B cell (primary cell): ENCODE measurements around the gene AKR7A3. TPM values are rescaled to one million over a fixed set of nuclear protein-coding genes. Genes with fewer than 3 reads are reported as not detected.

Experiments used
- ATAC-seq: fragments of 200-7000 bp; cut with Tn5 transposase; one replicate; pipeline ENCODE4 v1.10.0; 2021; ENCODE audit warnings: low read depth, mild to moderate bottlenecking, moderate number of reproducible peaks, moderate library complexity
- CTCF ChIA-PET: fragments of 350-600 bp; sonication (Branson Sonifier 250); formaldehyde crosslinking; loops from one replicate; lab custom pipeline; 2021; ENCODE audit warnings: antibody characterized with exemption, inconsistent platforms; lab: Charles Lee
- POLR2A ChIA-PET: fragments of 350-600 bp; sonication (Branson Sonifier 250); formaldehyde crosslinking; loops from one replicate; lab custom pipeline; 2021; ENCODE audit warnings: antibody characterized with exemption; lab: Charles Lee
- DNase-seq: peaks from one replicate; pipeline ENCODE4 v3.0.0; 2013
- H2AFZ ChIP-seq: 2 replicates; pipeline ENCODE4 v1.6.1; 2012; ENCODE audit warnings: mild to moderate bottlenecking, low read depth, low read length; ENCODE audit not compliant: insufficient read depth, poor library complexity, severe bottlenecking
- H3K27ac ChIP-seq, 2 donors: 1 replicate in 1 of 2; 2 replicates in 1 of 2; pipeline ENCODE4 v1.5.1; 2012 to 2013; ENCODE audit warnings: low read length in 2 of 2, mild to moderate bottlenecking in 2 of 2, moderate library complexity in 1 of 2
- H3K27me3 ChIP-seq, 4 experiments: fragments of 200-600 bp in 1 of 4; sonication (generic) in 1 of 4; replicated peaks in 1 of 4; 1 replicate in 2 of 4; 2 replicates in 2 of 4; pipeline versions ENCODE4 v1.6.1 to v1.7.0; 2013 to 2016; ENCODE audit warnings: low read length in 3 of 4, mild to moderate bottlenecking in 2 of 4, mixed read lengths in 1 of 4, moderate library complexity in 1 of 4; ENCODE audit not compliant: insufficient read depth in 4 of 4, control insufficient read depth in 3 of 4; ENCODE audit errors: control extremely low read depth in 1 of 4
- H3K36me3 ChIP-seq, 2 experiments: replicated peaks in 1 of 2; 1 replicate in 1 of 2; 2 replicates in 1 of 2; pipeline versions ENCODE4 v1.6.1 to v1.7.1; 2013; ENCODE audit warnings: low read length in 1 of 2; ENCODE audit not compliant: insufficient read depth in 2 of 2, control insufficient read depth in 1 of 2; ENCODE audit errors: control extremely low read depth in 1 of 2, extremely low read depth in 1 of 2
- H3K4me1 ChIP-seq, 2 donors: fragments of 200-600 bp in 1 of 2; sonication (generic) in 1 of 2; 1 replicate in 1 of 2; 2 replicates in 1 of 2; pipeline versions ENCODE4 v1.5.1 to v1.6.1; 2013 to 2017; ENCODE audit warnings: low read length in 2 of 2; ENCODE audit not compliant: control insufficient read depth in 2 of 2, insufficient read depth in 2 of 2
- H3K4me2 ChIP-seq: replicated peaks from 2 replicates; pipeline ENCODE3; 2012; ENCODE audit warnings: mild to moderate bottlenecking, low read depth, low read length; ENCODE audit not compliant: poor library complexity, severe bottlenecking
- H3K4me3 ChIP-seq, 5 experiments: fragments of 200-600 bp in 1 of 5; sonication (generic) in 1 of 5; 1 replicate in 3 of 5; 2 replicates in 2 of 5; pipeline versions ENCODE4 v1.5.1 to v1.7.0; 2011 to 2016; ENCODE audit warnings: low read length in 4 of 5, mild to moderate bottlenecking in 4 of 5, low read depth in 2 of 5, control low read depth in 1 of 5, moderate library complexity in 1 of 5; ENCODE audit not compliant: insufficient read depth in 1 of 5; ENCODE audit errors: control extremely low read depth in 1 of 5, extremely low read depth in 1 of 5
- H3K79me2 ChIP-seq: fragments of 200-600 bp; sonication (generic); one replicate; pipeline ENCODE4 v1.6.0; 2016; ENCODE audit warnings: low read length; ENCODE audit not compliant: control insufficient read depth, insufficient read depth
- H3K9ac ChIP-seq: fragments of 200-600 bp; sonication (generic); 2 replicates; pipeline ENCODE4 v1.6.1; 2017; ENCODE audit warnings: mild to moderate bottlenecking, low read length, moderate library complexity
- H3K9me3 ChIP-seq, 3 donors: one replicate each; pipeline versions ENCODE4 v1.6.1 to v1.7.1; 2013; ENCODE audit warnings: low read length in 2 of 3; ENCODE audit not compliant: control insufficient read depth in 2 of 3, insufficient read depth in 1 of 3; ENCODE audit errors: control extremely low read depth in 1 of 3
- H4K20me1 ChIP-seq: 2 replicates; pipeline ENCODE4 v1.6.0; 2012; ENCODE audit warnings: mild to moderate bottlenecking, low read length; ENCODE audit not compliant: insufficient read depth, control insufficient read depth, poor library complexity, severe bottlenecking
- H3K27ac Mint-ChIP-seq: one replicate; pipeline ENCODE4 v1.8.0; 2021; ENCODE audit warnings: mixed read lengths
- H3K27me3 Mint-ChIP-seq: one replicate; pipeline ENCODE4 v1.8.0; 2021; ENCODE audit warnings: mixed read lengths
- H3K4me1 Mint-ChIP-seq: one replicate; pipeline ENCODE4 v1.8.0; 2021; ENCODE audit warnings: mixed read lengths
- H3K4me3 Mint-ChIP-seq: one replicate; pipeline ENCODE4 v1.8.0; 2021; ENCODE audit warnings: mixed read lengths
- H3K9me3 Mint-ChIP-seq: one replicate; pipeline ENCODE4 v1.8.0; 2022; ENCODE audit warnings: mixed read lengths; ENCODE audit not compliant: insufficient read depth
- EZH2 ChIP-seq: IDR thresholded peaks from 2 replicates; pipeline ENCODE4 v1.6.1; 2012; ENCODE audit warnings: borderline replicate concordance, low read depth, mild to moderate bottlenecking, moderate library complexity, low read length; ENCODE audit not compliant: insufficient read depth, poor library complexity, severe bottlenecking
- WGBS: methylation state at CpG from one replicate; pipeline ENCODE4 v1.1.5; 2013; ENCODE audit warnings: missing lambda C conversion rate; ENCODE audit not compliant: insufficient coverage; 5-methylcytosine and 5-hydroxymethylcytosine counted together
- intact Hi-C: fragments of 100-400 bp; cut with micrococcal nuclease; formaldehyde crosslinking; loops from one replicate; pipeline ENCODE4 v1.10.0; 2022
- polyA plus RNA-seq: library from polyadenylated mRNA; depleted of rRNA; stranded (reverse); fragments of >200 nt; gene quantifications from 2 replicates; pipeline ENCODE4 v1.2.3, GENCODE V29; 2012
- total RNA-seq, 2 donors: library from RNA; stranded (reverse); fragments of 120-200 nt in 1 of 2; gene quantifications; 1 replicate in 1 of 2; 2 replicates in 1 of 2; pipeline versions ENCODE4 v1.2.3 to v1.2.4, GENCODE V29; 2013 to 2022
- TF ChIP-seq, protein P1 (sequence below): fragments of 200-600 bp; IDR thresholded peaks from one replicate; pipeline ENCODE4 v1.8.0; 2022; ENCODE audit warnings: antibody characterized with exemption, mild to moderate bottlenecking

The AKR7A3 gene
- total and polyA plus RNA-seq, 2 donors (not counting 1 experiment from before 2014, with no cell fraction given), result 0.97 to 1.8 TPM

DNA sequence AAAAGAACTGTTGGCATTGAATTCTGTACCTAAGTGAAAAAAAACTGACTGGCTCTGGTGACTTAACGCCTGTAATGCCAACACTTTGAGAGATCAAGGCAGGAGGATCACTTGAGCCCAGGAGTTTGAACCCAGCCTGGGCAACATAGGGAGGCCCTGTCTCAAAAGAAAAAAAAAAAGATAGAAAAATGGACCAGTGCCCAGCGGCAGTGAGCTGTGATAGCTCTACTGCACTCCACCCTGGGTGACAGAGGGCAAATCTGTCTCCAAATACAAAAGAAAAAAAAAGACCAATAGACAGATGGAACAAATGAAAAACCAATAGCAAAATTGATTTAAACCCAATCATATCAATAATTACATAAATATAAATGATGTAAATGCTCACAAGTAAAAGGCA is 674 bp upstream of the AKR7A3 start:
- intact Hi-C loops, result no loop called here
- CTCF ChIA-PET, result no interaction called here
- peak overlapping the region; percentile 72 for H3K4me2 ChIP-seq

More for the DNA sequence above, 674 bp upstream of the AKR7A3 start:
- Mint-ChIP-seq H3K27ac (no peak overlapping the region), H3K4me1 (peaks cover 7% of the 10 kb centered on the region), H3K9me3 (peaks cover 2% of the 10 kb centered on the region), H3K27me3 (peaks cover 12% of the 10 kb centered on the region), H3K4me3 (peak overlapping the region; percentile 72)
- peak overlapping the region; percentile 52 for H3K9ac ChIP-seq
- 70% methylated on average over 1 of the region's 2 CpGs for WGBS
- no peak for TF ChIP-seq EZH2
- TF ChIP-seq, protein P1, sequence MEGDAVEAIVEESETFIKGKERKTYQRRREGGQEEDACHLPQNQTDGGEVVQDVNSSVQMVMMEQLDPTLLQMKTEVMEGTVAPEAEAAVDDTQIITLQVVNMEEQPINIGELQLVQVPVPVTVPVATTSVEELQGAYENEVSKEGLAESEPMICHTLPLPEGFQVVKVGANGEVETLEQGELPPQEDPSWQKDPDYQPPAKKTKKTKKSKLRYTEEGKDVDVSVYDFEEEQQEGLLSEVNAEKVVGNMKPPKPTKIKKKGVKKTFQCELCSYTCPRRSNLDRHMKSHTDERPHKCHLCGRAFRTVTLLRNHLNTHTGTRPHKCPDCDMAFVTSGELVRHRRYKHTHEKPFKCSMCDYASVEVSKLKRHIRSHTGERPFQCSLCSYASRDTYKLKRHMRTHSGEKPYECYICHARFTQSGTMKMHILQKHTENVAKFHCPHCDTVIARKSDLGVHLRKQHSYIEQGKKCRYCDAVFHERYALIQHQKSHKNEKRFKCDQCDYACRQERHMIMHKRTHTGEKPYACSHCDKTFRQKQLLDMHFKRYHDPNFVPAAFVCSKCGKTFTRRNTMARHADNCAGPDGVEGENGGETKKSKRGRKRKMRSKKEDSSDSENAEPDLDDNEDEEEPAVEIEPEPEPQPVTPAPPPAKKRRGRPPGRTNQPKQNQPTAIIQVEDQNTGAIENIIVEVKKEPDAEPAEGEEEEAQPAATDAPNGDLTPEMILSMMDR, result no peak
- peak overlapping the region in 4 of 5 experiments; percentile 24 to 55 (median 46) for H3K4me3 ChIP-seq
- H3K79me2 ChIP-seq, result no peaks in the 10 kb centered on the region
- POLR2A ChIA-PET, result no interaction called here
- peaks cover 0 to 29% (median 7%) of the 10 kb centered on the region in 3 donors for H3K9me3 ChIP-seq
- H2AFZ ChIP-seq, result peak overlapping the region; percentile 61
- no peak for DNase-seq
- H3K27ac ChIP-seq, result no peak overlapping the region
- H3K4me1 ChIP-seq, result peaks cover 5 to 6% of the 10 kb centered on the region in 2 donors
- no peak for ATAC-seq
- peaks cover 0 to 8% (median 4%) of the 10 kb centered on the region in 4 experiments for H3K27me3 ChIP-seq
- no peaks in the 10 kb centered on the region for H4K20me1 ChIP-seq
- no peaks in the 10 kb centered on the region for H3K36me3 ChIP-seq
